CD4-positive, CD25-positive, alpha-beta regulatory T cell (primary cell): ENCODE data around the gene MED16. TPM values are rescaled to one million over a fixed set of nuclear protein-coding genes. Genes with fewer than 3 reads are reported as not detected.
"Not testable (repeated sequence)": the region's sequence is repeated elsewhere in the genome, so short reads cannot be mapped to it uniquely, and the experiment has no call there.

ENCODE experiments used
- ATAC-seq, 2 donors: fragments of 150-1000 bp; cut with Tn5 transposase; one replicate each; pipeline ENCODE4 v1.10.0; 2021; ENCODE audit warnings: low read depth in 2 of 2, moderate number of reproducible peaks in 2 of 2, moderate library complexity in 1 of 2
- DNase-seq, 3 donors: peaks; one replicate each; pipeline versions ENCODE4 v3.0.0 to v3.0.0-alpha.2; 2012 to 2022; ENCODE audit warnings: mixed read lengths in 1 of 3
- H3K27ac ChIP-seq: one replicate; pipeline ENCODE4 v1.7.0; 2013; ENCODE audit warnings: mild to moderate bottlenecking, low read length; ENCODE audit not compliant: insufficient read depth, poor library complexity, severe bottlenecking
- H3K27me3 ChIP-seq: one replicate; pipeline ENCODE4 v1.7.0; 2013; ENCODE audit warnings: low read length; ENCODE audit not compliant: control insufficient read depth, insufficient read depth
- H3K36me3 ChIP-seq: one replicate; pipeline ENCODE4 v1.7.0; 2013; ENCODE audit warnings: mild to moderate bottlenecking, low read length, moderate library complexity; ENCODE audit not compliant: control insufficient read depth, insufficient read depth
- H3K4me1 ChIP-seq: 2 replicates; pipeline ENCODE4 v1.7.0; 2013; ENCODE audit warnings: mild to moderate bottlenecking, low read length; ENCODE audit not compliant: insufficient read depth, control insufficient read depth, poor library complexity, severe bottlenecking
- H3K4me3 ChIP-seq: one replicate; pipeline ENCODE4 v1.7.0; 2013; ENCODE audit warnings: low read depth, mild to moderate bottlenecking, low read length, moderate library complexity
- H3K9me3 ChIP-seq, 2 experiments: 1 replicate in 1 of 2; 2 replicates in 1 of 2; pipeline ENCODE4 v1.7.0; 2013; ENCODE audit warnings: low read length in 2 of 2, mild to moderate bottlenecking in 1 of 2, moderate library complexity in 1 of 2; ENCODE audit not compliant: control insufficient read depth in 2 of 2
- H3K27ac Mint-ChIP-seq, 3 donors: one replicate each; pipeline ENCODE4 v1.8.0; 2020 to 2022; ENCODE audit warnings: mild to moderate bottlenecking in 3 of 3, mixed read lengths in 3 of 3, moderate library complexity in 2 of 3
- H3K27me3 Mint-ChIP-seq: one replicate; pipeline ENCODE4 v1.8.0; 2022; ENCODE audit warnings: mild to moderate bottlenecking, mixed read lengths
- H3K36me3 Mint-ChIP-seq: one replicate; pipeline ENCODE4 v1.8.0; 2020; ENCODE audit warnings: mixed read lengths
- H3K4me1 Mint-ChIP-seq, 4 donors: one replicate each; pipeline ENCODE4 v1.8.0; 2020 to 2022; ENCODE audit warnings: mixed read lengths in 4 of 4, mild to moderate bottlenecking in 1 of 4
- H3K4me3 Mint-ChIP-seq, 4 donors: one replicate each; pipeline ENCODE4 v1.8.0; 2020 to 2022; ENCODE audit warnings: mild to moderate bottlenecking in 4 of 4, mixed read lengths in 4 of 4, moderate library complexity in 3 of 4
- H3K9me3 Mint-ChIP-seq, 7 donors: one replicate each; pipeline ENCODE4 v1.8.0; 2020 to 2022; ENCODE audit warnings: mixed read lengths in 7 of 7, mild to moderate bottlenecking in 3 of 7, moderate library complexity in 2 of 7
- polyA plus RNA-seq, 4 donors: library from polyadenylated mRNA; unstranded; fragments of 300-500 nt; fragmentation: Illumina TruSeq; gene quantifications; one replicate each; pipeline ENCODE4 v1.2.3, GENCODE V29; 2021
- total RNA-seq: library from RNA; stranded (reverse); gene quantifications from one replicate; pipeline ENCODE4 v1.2.3, GENCODE V29; 2022

MED16 gene
- total and polyA plus RNA-seq, 5 donors from 2014 or later = 61.9 to 91.7 (median 79.5) TPM

- H3K27me3 Mint-ChIP-seq = peaks cover 35% of the 10 kb centered on the region
- ATAC-seq = no peak
- Histone ChIP-seq H3K4me3 (no peak within 1 kb of the TSS), H3K4me1 (peaks cover 30% of the 10 kb centered on the region), H3K27ac (no peak within 1 kb of the TSS), H3K36me3 (no peaks in the 10 kb centered on the region), H3K27me3 (peaks cover 4% of the 10 kb centered on the region), H3K9me3 (no peaks in the 10 kb centered on the region)
- no peak within 1 kb of the TSS for H3K27ac Mint-ChIP-seq
- H3K9me3 Mint-ChIP-seq = peaks cover 0 to 2% (median 0%) of the 10 kb centered on the region in 7 donors
- H3K4me3 Mint-ChIP-seq = peak within 1 kb of the TSS in 3 of 4 donors; percentile 4 to 21 (median 7)
- H3K4me1 Mint-ChIP-seq = peaks cover 3 to 20% (median 10%) of the 10 kb centered on the region in 4 donors
- DNase-seq = no peak
- no peaks in the 10 kb centered on the region for H3K36me3 Mint-ChIP-seq
Measured at GRCh38 chr19:858868-859843, 33.8 kb downstream of the MED16 start, which contains the start of gene CFD. CFD (plus strand) TSS chr19:859664; CDS start chr19:859690, 26 bp downstream.

DNA sequence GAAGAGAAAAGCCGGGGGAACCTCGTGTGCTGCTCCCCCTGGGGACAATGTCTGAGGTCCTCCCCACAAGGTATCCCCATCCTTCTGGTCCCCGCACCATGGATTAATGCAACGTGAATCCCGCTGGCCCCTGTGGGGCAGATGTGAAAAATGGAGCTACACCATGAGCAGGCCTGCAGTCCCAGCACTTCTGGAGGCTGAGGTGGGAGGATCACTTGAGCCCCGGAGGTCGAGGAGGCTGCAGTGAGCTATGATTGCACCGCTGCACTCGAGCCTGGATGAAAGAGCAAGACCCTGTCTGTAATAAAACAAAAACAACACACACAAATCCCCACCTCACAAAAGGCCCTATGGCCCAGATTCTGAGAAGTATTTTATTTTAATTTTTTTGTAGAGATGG is 34.7 kb downstream of the MED16 start:
- peaks cover 0 to 13% (median 6%) of the 10 kb centered on the region in 4 donors for H3K4me1 Mint-ChIP-seq
- H3K9me3 Mint-ChIP-seq = peaks cover 0 to 2% (median 0%) of the 10 kb centered on the region in 7 donors
- H3K36me3 Mint-ChIP-seq = no peaks in the 10 kb centered on the region
- H3K4me1 ChIP-seq = peaks cover 21% of the 10 kb centered on the region
- no peak overlapping the region for H3K4me3 ChIP-seq
- DNase-seq = no peak
- no peak overlapping the region for H3K27ac Mint-ChIP-seq
- no peaks in the 10 kb centered on the region for H3K9me3 ChIP-seq
- peaks cover 4% of the 10 kb centered on the region for H3K27me3 ChIP-seq
- ATAC-seq = no peak
- peaks cover 28% of the 10 kb centered on the region for H3K27me3 Mint-ChIP-seq
- H3K27ac ChIP-seq = no peak overlapping the region
- H3K4me3 Mint-ChIP-seq = peak overlapping the region in 1 of 4 donors; percentile 4
- no peaks in the 10 kb centered on the region for H3K36me3 ChIP-seq

DNA sequence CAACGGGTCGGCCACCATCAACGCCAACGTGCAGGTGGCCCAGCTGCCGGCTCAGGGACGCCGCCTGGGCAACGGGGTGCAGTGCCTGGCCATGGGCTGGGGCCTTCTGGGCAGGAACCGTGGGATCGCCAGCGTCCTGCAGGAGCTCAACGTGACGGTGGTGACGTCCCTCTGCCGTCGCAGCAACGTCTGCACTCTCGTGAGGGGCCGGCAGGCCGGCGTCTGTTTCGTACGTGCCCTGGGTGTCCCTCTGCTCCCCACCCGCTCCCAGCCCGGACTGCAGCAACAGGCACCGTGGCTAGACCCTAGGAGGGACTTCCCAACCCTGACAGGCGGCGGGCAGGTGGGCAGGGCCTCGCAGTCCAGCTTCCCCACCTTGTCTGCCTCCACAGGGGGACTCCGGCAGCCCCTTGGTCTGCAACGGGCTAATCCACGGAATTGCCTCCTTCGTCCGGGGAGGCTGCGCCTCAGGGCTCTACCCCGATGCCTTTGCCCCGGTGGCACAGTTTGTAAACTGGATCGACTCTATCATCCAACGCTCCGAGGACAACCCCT is 37.3 kb downstream of the MED16 start:
- peaks cover 4% of the 10 kb centered on the region for H3K4me1 ChIP-seq
- DNase-seq = no peak
- no peaks in the 10 kb centered on the region for H3K36me3 ChIP-seq
- no peak overlapping the region for H3K4me3 ChIP-seq
- H3K4me1 Mint-ChIP-seq = peaks cover 0 to 9% (median 2%) of the 10 kb centered on the region in 4 donors
- no peak overlapping the region for H3K27ac Mint-ChIP-seq
- no peaks in the 10 kb centered on the region for H3K9me3 ChIP-seq
- no peak overlapping the region for H3K27ac ChIP-seq
- peaks cover 26% of the 10 kb centered on the region for H3K27me3 Mint-ChIP-seq
- ATAC-seq = no peak
- H3K36me3 Mint-ChIP-seq = no peaks in the 10 kb centered on the region
- peaks cover 0 to 2% (median 0%) of the 10 kb centered on the region in 7 donors for H3K9me3 Mint-ChIP-seq
- H3K4me3 Mint-ChIP-seq = no peak overlapping the region
- H3K27me3 ChIP-seq = peaks cover 4% of the 10 kb centered on the region

GRCh38 chr19:855142-855541 is 37.8 kb downstream of the MED16 start:
- no peaks in the 10 kb centered on the region for H3K9me3 ChIP-seq
- H3K4me1 Mint-ChIP-seq = peaks cover 0 to 9% (median 2%) of the 10 kb centered on the region in 4 donors
- no peak for ATAC-seq
- H3K4me1 ChIP-seq = no peaks in the 10 kb centered on the region
- H3K9me3 Mint-ChIP-seq = peaks cover 0 to 2% (median 0%) of the 10 kb centered on the region in 7 donors
- H3K27ac ChIP-seq = no peak overlapping the region
- no peaks in the 10 kb centered on the region for H3K36me3 Mint-ChIP-seq
- H3K4me3 ChIP-seq = no peak overlapping the region
- no peak for DNase-seq
- H3K27ac Mint-ChIP-seq = no peak overlapping the region
- no peak overlapping the region for H3K4me3 Mint-ChIP-seq
- H3K36me3 ChIP-seq = no peaks in the 10 kb centered on the region
- H3K27me3 Mint-ChIP-seq = peaks cover 26% of the 10 kb centered on the region
- peaks cover 4% of the 10 kb centered on the region for H3K27me3 ChIP-seq

- no peaks in the 10 kb centered on the region for H3K36me3 Mint-ChIP-seq
- peaks cover 0 to 9% (median 1%) of the 10 kb centered on the region in 4 donors for H3K4me1 Mint-ChIP-seq
- no peak overlapping the region for H3K27ac Mint-ChIP-seq
- H3K4me3 Mint-ChIP-seq = no peak overlapping the region
- peaks cover 22% of the 10 kb centered on the region for H3K27me3 Mint-ChIP-seq
- H3K4me1 ChIP-seq = no peaks in the 10 kb centered on the region
- peaks cover 0 to 2% (median 0%) of the 10 kb centered on the region in 7 donors for H3K9me3 Mint-ChIP-seq
- H3K9me3 ChIP-seq = no peaks in the 10 kb centered on the region
- peaks cover 4% of the 10 kb centered on the region for H3K27me3 ChIP-seq
- H3K4me3 ChIP-seq = no peak overlapping the region
- no peak overlapping the region for H3K27ac ChIP-seq
- no peak for DNase-seq
- H3K36me3 ChIP-seq = no peaks in the 10 kb centered on the region
- ATAC-seq = no peak
Measured at GRCh38 chr19:854549-854948, 38.4 kb downstream of the MED16 start.

GRCh38 chr19:853614-854220 is 39.3 kb downstream of the MED16 start:
- H3K27ac Mint-ChIP-seq, H3K27ac ChIP-seq, DNase-seq, H3K4me1 ChIP-seq, H3K36me3 ChIP-seq, H3K27me3 ChIP-seq, ATAC-seq, H3K36me3 Mint-ChIP-seq, H3K4me3 ChIP-seq, H3K4me1 Mint-ChIP-seq, H3K9me3 ChIP-seq, H3K4me3 Mint-ChIP-seq, H3K9me3 Mint-ChIP-seq: not testable (repeated sequence)
- H3K27me3 Mint-ChIP-seq = peaks cover 18% of the 10 kb centered on the region

DNA sequence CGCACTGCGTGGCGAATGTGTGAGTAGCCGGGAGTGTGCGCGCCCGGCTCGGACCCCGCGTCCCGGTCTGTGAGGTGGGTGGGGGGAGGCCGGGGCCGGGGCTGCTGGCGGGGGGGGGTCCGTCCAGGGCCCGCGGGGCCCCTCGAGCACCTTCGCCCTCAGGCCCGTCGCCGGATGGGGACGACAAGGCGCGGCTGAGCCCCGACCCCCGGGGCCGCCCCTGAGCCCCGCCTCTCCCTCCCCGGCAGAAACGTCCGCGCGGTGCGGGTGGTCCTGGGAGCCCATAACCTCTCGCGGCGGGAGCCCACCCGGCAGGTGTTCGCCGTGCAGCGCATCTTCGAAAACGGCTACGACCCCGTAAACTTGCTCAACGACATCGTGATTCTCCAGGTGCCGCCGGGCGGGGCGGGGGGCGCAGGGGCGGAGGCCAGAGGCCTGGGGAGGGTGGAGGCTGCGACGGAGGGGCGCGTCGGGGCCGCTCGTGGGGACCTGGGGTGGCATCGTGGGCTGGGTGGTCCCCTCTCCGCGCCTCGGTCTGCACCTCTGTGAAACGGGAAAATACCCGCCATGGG is 39.9 kb downstream of the MED16 start:
- H3K9me3 Mint-ChIP-seq = peaks cover 0 to 2% (median 0%) of the 10 kb centered on the region in 7 donors
- no peak overlapping the region for H3K27ac Mint-ChIP-seq
- Histone ChIP-seq H3K4me3 (no peak overlapping the region), H3K27me3 (no peaks in the 10 kb centered on the region), H3K4me1 (no peaks in the 10 kb centered on the region), H3K36me3 (no peaks in the 10 kb centered on the region), H3K27ac (no peak overlapping the region), H3K9me3 (no peaks in the 10 kb centered on the region)
- H3K4me1 Mint-ChIP-seq = peaks cover 0 to 6% (median 1%) of the 10 kb centered on the region in 4 donors
- H3K36me3 Mint-ChIP-seq = no peaks in the 10 kb centered on the region
- ATAC-seq (no peak), DNase-seq (no peak)
- peaks cover 21% of the 10 kb centered on the region for H3K27me3 Mint-ChIP-seq
- no peak overlapping the region for H3K4me3 Mint-ChIP-seq
